Measurements from ENCODE around the gene SPANXN1. TPM values are rescaled to one million over a fixed set of nuclear protein-coding genes. Genes with fewer than 3 reads are reported as not detected.
"Not testable (repeated sequence)": the region's sequence is repeated elsewhere in the genome, so short reads cannot be mapped to it uniquely, and the experiment has no call there.

The SPANXN1 gene, protein sequence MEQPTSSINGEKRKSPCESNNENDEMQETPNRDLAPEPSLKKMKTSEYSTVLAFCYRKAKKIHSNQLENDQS
- total RNA-seq (2014; rRNA removed; shearing (Covaris generic); ENCODE audit: low replicate concordance): not detected in 2 replicates

- not testable (repeated sequence) for H3K9me3 ChIP-seq, H3K4me3 ChIP-seq, H3K36me3 ChIP-seq, DNase-seq, H3K27me3 ChIP-seq
These were observed at the start of gene SPANXN1 for GRCh38 chrX:145247203-145247602. SPANXN1 (plus strand) TSS chrX:145247503; CDS start chrX:145247587, 84 bp downstream.

DNA sequence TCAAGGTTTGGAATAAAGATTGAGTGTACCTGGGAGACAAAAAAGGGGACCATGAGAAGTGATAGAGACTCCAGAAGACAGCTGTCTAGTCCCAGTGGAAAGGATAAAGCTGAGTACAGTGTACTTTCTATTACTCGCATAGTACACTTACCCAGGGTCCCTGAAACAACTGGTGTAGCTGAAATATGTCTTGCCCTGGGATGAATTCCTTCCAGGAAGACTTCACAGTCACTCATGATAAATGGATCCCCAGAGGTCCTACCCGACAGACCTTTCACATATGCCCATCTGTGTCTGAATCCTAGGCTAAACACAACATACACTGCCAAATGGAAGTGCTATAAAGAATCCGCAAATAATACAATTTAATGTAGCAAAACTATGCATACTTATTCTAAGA lies 48.2 kb upstream of the SPANXN1 start:
- H3K4me3 ChIP-seq: no peak overlapping the region
- H3K9me3 ChIP-seq: no peaks in the 10 kb centered on the region

DNA sequence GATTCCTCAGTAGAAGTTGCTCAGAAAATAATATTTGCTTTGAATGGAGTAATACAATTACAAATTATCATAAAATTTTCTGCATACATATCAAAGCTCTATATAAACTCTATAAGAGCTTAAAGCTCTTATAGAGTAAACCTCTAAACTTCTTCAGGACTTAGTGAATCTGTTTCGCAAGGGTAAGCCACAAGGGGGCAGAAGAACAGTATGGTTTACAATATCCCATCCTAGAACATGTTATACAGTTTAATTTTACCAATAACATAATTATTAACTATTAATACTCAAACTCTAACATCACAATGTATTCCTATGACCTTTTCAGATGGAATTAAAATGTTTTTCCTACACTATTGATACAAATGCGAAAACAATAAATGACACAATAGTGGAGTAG lies 33.8 kb upstream of the SPANXN1 start:
- DNase-seq: no peak
- Histone ChIP-seq H3K27me3 (no peaks in the 10 kb centered on the region), H3K36me3 (no peaks in the 10 kb centered on the region), H3K9me3 (no peaks in the 10 kb centered on the region), H3K4me3 (no peak overlapping the region)

More for the DNA sequence above, 48.2 kb upstream of the SPANXN1 start:
- Histone ChIP-seq H3K36me3 (no peaks in the 10 kb centered on the region), H3K27me3 (no peaks in the 10 kb centered on the region)
- no peak for DNase-seq

GRCh38 chrX:145292218-145292617 lies 44.9 kb downstream of the SPANXN1 start:
- Histone ChIP-seq H3K4me3 (no peak overlapping the region), H3K36me3 (no peaks in the 10 kb centered on the region), H3K27me3 (no peaks in the 10 kb centered on the region), H3K9me3 (no peaks in the 10 kb centered on the region)
- DNase-seq: no peak
